Thyroid gland (tissue), 4 donors: ENCODE measurements around the gene PARD3. TPM values are rescaled to one million over a fixed set of nuclear protein-coding genes. Genes with fewer than 3 reads are reported as not detected.

ENCODE experiments used
- DNase-seq, 2 donors: peaks; one replicate each; pipeline ENCODE4 v3.0.0-alpha.2; 2019
- H3K27ac ChIP-seq, 3 donors: fragments of 200-600 bp; sonication (generic); 1 replicate in 2 of 3; 2 replicates in 1 of 3; pipeline ENCODE4 v1.5.1; 2016 to 2019; ENCODE audit warnings: mild to moderate bottlenecking in 1 of 3, moderate library complexity in 1 of 3
- H3K27me3 ChIP-seq: fragments of 200-600 bp; sonication (generic); one replicate; pipeline ENCODE4 v1.5.1; 2019
- H3K36me3 ChIP-seq, 2 donors: fragments of 200-600 bp; sonication (generic); one replicate each; pipeline ENCODE4 v1.5.1; 2016 to 2019
- H3K4me1 ChIP-seq, 2 donors: fragments of 200-600 bp; sonication (generic); one replicate each; pipeline ENCODE4 v1.5.1; 2017 to 2019
- H3K4me3 ChIP-seq, 3 donors: fragments of 200-600 bp; sonication (generic); replicated peaks in 1 of 3; 1 replicate in 2 of 3; 2 replicates in 1 of 3; pipeline ENCODE4 v1.5.1; 2016; ENCODE audit warnings: mild to moderate bottlenecking in 1 of 3
- H3K9me3 ChIP-seq: fragments of 200-600 bp; sonication (generic); one replicate; pipeline ENCODE4 v1.5.1; 2017
- CTCF ChIP-seq, 6 experiments: fragments of 200-600 bp in 3 of 6; fragments of 450-650 bp in 3 of 6; sonication (generic) in 3 of 6; IDR thresholded peaks; one replicate each; pipeline ENCODE4 v1.5.1; 2016 to 2019; ENCODE audit warnings: antibody characterized with exemption in 6 of 6, mild to moderate bottlenecking in 2 of 6, inconsistent platforms in 1 of 6, moderate library complexity in 1 of 6
- POLR2A ChIP-seq, 2 donors: fragments of 450-650 bp; IDR thresholded peaks; one replicate each; pipeline ENCODE4 v1.6.1; 2017; ENCODE audit warnings: antibody characterized with exemption in 2 of 2, mild to moderate bottlenecking in 2 of 2, moderate library complexity in 1 of 2
- WGBS, 2 donors: methylation state at CpG; one replicate each; pipeline ENCODE4 v1.1.5; 2017; 5-methylcytosine and 5-hydroxymethylcytosine counted together
- intact Hi-C: fragments of 100-400 bp; cut with DNase I; formaldehyde crosslinking; loops from one replicate; pipeline ENCODE4 v1.15.1; 2023
- total RNA-seq, 4 donors: library from RNA; depleted of rRNA; stranded (reverse); fragments of >200 nt; gene quantifications; one replicate each; pipeline ENCODE4 v1.2.3, GENCODE V29; 2016

Gene PARD3
- total RNA-seq, 4 donors from 2014 or later: 48.6 to 88.4 (median 57.7) TPM

- Histone ChIP-seq H3K4me3 (no peak overlapping the region), H3K9me3 (no peaks in the 10 kb centered on the region), H3K27ac (no peak overlapping the region), H3K4me1 (no peaks in the 10 kb centered on the region), H3K27me3 (no peaks in the 10 kb centered on the region), H3K36me3 (no peaks in the 10 kb centered on the region)
- 94 to 100% methylated on average over 2 of the region's 2 CpGs for WGBS, 2 donors
- TF ChIP-seq CTCF (IDR thresholded peaks at IDR 0.05) (no peak), POLR2A (IDR thresholded peaks at IDR 0.05) (no peak)
- DNase-seq: no peak
- intact Hi-C loops: no loop called here
Observed at GRCh38 chr10:34467902-34468301, 347.2 kb downstream of the PARD3 start.

- no peak overlapping the region for H3K4me3 ChIP-seq
- no peak for DNase-seq
- H3K36me3 ChIP-seq: no peaks in the 10 kb centered on the region
- no peaks in the 10 kb centered on the region for H3K27me3 ChIP-seq
- no peaks in the 10 kb centered on the region for H3K9me3 ChIP-seq
- intact Hi-C loops: no loop called here
- no peak overlapping the region for H3K27ac ChIP-seq
- 94 to 97% methylated on average over 3 of the region's 3 CpGs for WGBS, 2 donors
- TF ChIP-seq CTCF (IDR thresholded peaks at IDR 0.05) (no peak), POLR2A (IDR thresholded peaks at IDR 0.05) (no peak)
- no peaks in the 10 kb centered on the region for H3K4me1 ChIP-seq
Observed at GRCh38 chr10:34467364-34467763, 347.7 kb downstream of the PARD3 start.

- TF ChIP-seq POLR2A (IDR thresholded peaks at IDR 0.05): no peak
- TF ChIP-seq CTCF (IDR thresholded peaks at IDR 0.05): no peak
- H3K27me3 ChIP-seq: no peaks in the 10 kb centered on the region
- DNase-seq: no peak
- H3K4me1 ChIP-seq: no peaks in the 10 kb centered on the region
- no peak overlapping the region for H3K27ac ChIP-seq
- no peaks in the 10 kb centered on the region for H3K36me3 ChIP-seq
- intact Hi-C loops: no loop called here
- no peak overlapping the region for H3K4me3 ChIP-seq
- no peaks in the 10 kb centered on the region for H3K9me3 ChIP-seq
- WGBS, 2 donors: 92 to 94% methylated on average over 3 of the region's 3 CpGs
Observed at GRCh38 chr10:34465678-34466077, 349.4 kb downstream of the PARD3 start.

GRCh38 chr10:34464591-34464990 lies 350.5 kb downstream of the PARD3 start:
- DNase-seq: no peak
- H3K4me3 ChIP-seq: no peak overlapping the region
- TF ChIP-seq CTCF (IDR thresholded peaks at IDR 0.05): no peak
- TF ChIP-seq POLR2A (IDR thresholded peaks at IDR 0.05): no peak
- intact Hi-C loops: no loop called here
- no peaks in the 10 kb centered on the region for H3K4me1 ChIP-seq
- no peaks in the 10 kb centered on the region for H3K36me3 ChIP-seq
- H3K9me3 ChIP-seq: no peaks in the 10 kb centered on the region
- no peak overlapping the region for H3K27ac ChIP-seq
- no peaks in the 10 kb centered on the region for H3K27me3 ChIP-seq

- WGBS, 2 donors: 90 to 96% methylated on average over 3 of the region's 3 CpGs
Observed at GRCh38 chr10:34464000-34464399, 351.1 kb downstream of the PARD3 start.

More at GRCh38 chr10:34464000-34464399, 351.1 kb downstream of the PARD3 start:
- TF ChIP-seq POLR2A (IDR thresholded peaks at IDR 0.05) (no peak), CTCF (IDR thresholded peaks at IDR 0.05) (no peak)
- DNase-seq: no peak
- H3K4me3 ChIP-seq: no peak overlapping the region
- no peaks in the 10 kb centered on the region for H3K27me3 ChIP-seq
- H3K36me3 ChIP-seq: no peaks in the 10 kb centered on the region
- no peaks in the 10 kb centered on the region for H3K9me3 ChIP-seq
- no peak overlapping the region for H3K27ac ChIP-seq
- intact Hi-C loops: no loop called here
- H3K4me1 ChIP-seq: no peaks in the 10 kb centered on the region
